Measurements from ENCODE around the gene TTC8.

TTC8 gene

GRCh38 chr14:88871429-88871828 lies 47.0 kb downstream of the TTC8 start:
- DNase-seq: no peak

GRCh38 chr14:88872976-88873375 lies 48.5 kb downstream of the TTC8 start:
- no peak for DNase-seq

GRCh38 chr14:88877192-88877591 lies 52.7 kb downstream of the TTC8 start:
- DNase-seq: no peak

GRCh38 chr14:88879022-88879421 lies 54.6 kb downstream of the TTC8 start:
- DNase-seq: no peak

GRCh38 chr14:88882236-88882635 lies 57.8 kb downstream of the TTC8 start:
- DNase-seq: no peak

- DNase-seq: no peak
These were observed 70.7 kb downstream of the TTC8 start for GRCh38 chr14:88895116-88895515.

GRCh38 chr14:88901189-88901588 lies 76.7 kb downstream of the TTC8 start:
- no peak for DNase-seq

- no peak for DNase-seq
These were observed 77.5 kb downstream of the TTC8 start for GRCh38 chr14:88901991-88902390.

GRCh38 chr14:88902850-88903249 lies 78.4 kb downstream of the TTC8 start:
- no peak for DNase-seq

- DNase-seq: no peak
These were observed 79.8 kb downstream of the TTC8 start for GRCh38 chr14:88904206-88904647.

GRCh38 chr14:88904864-88905263 lies 80.4 kb downstream of the TTC8 start:
- no peak for DNase-seq

GRCh38 chr14:88908216-88908615 lies 83.8 kb downstream of the TTC8 start:
- DNase-seq: no peak

GRCh38 chr14:88910386-88910785 lies 85.9 kb downstream of the TTC8 start:
- no peak for DNase-seq

- DNase-seq: no peak
These were observed 87.4 kb downstream of the TTC8 start for GRCh38 chr14:88911809-88912208.

GRCh38 chr14:88914956-88915355 lies 90.5 kb downstream of the TTC8 start:
- no peak for DNase-seq

GRCh38 chr14:88919502-88919901 lies 95.1 kb downstream of the TTC8 start:
- no peak for DNase-seq
